ENCODE measurements around the gene ZNF622. TPM values are rescaled to one million over a fixed set of nuclear protein-coding genes. Genes with fewer than 3 reads are reported as not detected.

Gene ZNF622
- polyA plus RNA-seq, 6 donors from 2014 or later = 41.4 to 83.3 (median 46.7) TPM

- peaks cover 5 to 18% (median 15%) of the 10 kb centered on the region in 3 donors for H3K27me3 Mint-ChIP-seq
- DNase-seq (no peak), ATAC-seq (ENCODE audit: low read depth in 2 of 2) (no peak)
- peaks cover 0 to 4% (median 0%) of the 10 kb centered on the region in 7 donors for H3K9me3 Mint-ChIP-seq
- H3K27ac Mint-ChIP-seq = no peak overlapping the region
- no peaks in the 10 kb centered on the region for H3K4me1 Mint-ChIP-seq
- no peak overlapping the region for H3K4me3 Mint-ChIP-seq
- H3K36me3 Mint-ChIP-seq = no peaks in the 10 kb centered on the region
These were observed 53.7 kb downstream of the ZNF622 start for GRCh38 chr5:16411741-16412455.

DNA sequence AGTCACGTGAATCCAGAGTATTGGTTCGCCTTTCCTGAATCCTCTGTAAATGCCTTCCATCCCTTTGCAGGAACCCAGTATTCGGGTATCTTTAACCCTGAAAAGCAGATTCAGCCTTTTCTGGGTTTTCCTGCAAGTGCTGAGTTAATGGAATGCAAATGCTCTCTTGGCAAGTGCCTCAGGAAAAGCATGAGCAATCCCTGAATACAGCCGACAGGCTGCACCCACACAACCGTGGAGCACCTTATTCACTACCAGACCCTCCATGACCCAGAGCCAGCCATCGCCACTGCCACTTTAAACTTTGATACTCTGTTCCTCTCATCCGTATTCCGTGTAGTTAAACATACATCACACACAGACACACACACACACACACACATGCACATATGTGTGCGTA, 54.4 kb downstream of the ZNF622 start:
- DNase-seq (no peak), ATAC-seq (ENCODE audit: low read depth in 2 of 2) (no peak)
- Mint-ChIP-seq H3K27me3 (peaks cover 5 to 18% (median 15%) of the 10 kb centered on the region in 3 donors), H3K9me3 (peaks cover 0 to 4% (median 0%) of the 10 kb centered on the region in 7 donors), H3K27ac (no peak overlapping the region), H3K36me3 (no peaks in the 10 kb centered on the region), H3K4me3 (no peak overlapping the region), H3K4me1 (no peaks in the 10 kb centered on the region)

- no peaks in the 10 kb centered on the region for H3K4me1 Mint-ChIP-seq
- DNase-seq (no peak), ATAC-seq (ENCODE audit: low read depth in 2 of 2) (no peak)
- peaks cover 5 to 18% (median 15%) of the 10 kb centered on the region in 3 donors for H3K27me3 Mint-ChIP-seq
- peaks cover 0 to 4% (median 0%) of the 10 kb centered on the region in 7 donors for H3K9me3 Mint-ChIP-seq
- H3K4me3 Mint-ChIP-seq = no peak overlapping the region
- no peaks in the 10 kb centered on the region for H3K36me3 Mint-ChIP-seq
- H3K27ac Mint-ChIP-seq = no peak overlapping the region
These were observed 55.3 kb downstream of the ZNF622 start for GRCh38 chr5:16410338-16410737.

GRCh38 chr5:16406630-16407029, 59.0 kb downstream of the ZNF622 start:
- Mint-ChIP-seq H3K27me3 (peaks cover 5 to 15% (median 14%) of the 10 kb centered on the region in 3 donors), H3K27ac (no peak overlapping the region), H3K9me3 (peaks cover 0 to 5% (median 0%) of the 10 kb centered on the region in 7 donors), H3K36me3 (no peaks in the 10 kb centered on the region), H3K4me1 (no peaks in the 10 kb centered on the region), H3K4me3 (no peak overlapping the region)
- ATAC-seq (ENCODE audit: low read depth in 2 of 2) (no peak), DNase-seq (no peak)

GRCh38 chr5:16406023-16406422, 59.6 kb downstream of the ZNF622 start:
- peaks cover 0 to 9% (median 2%) of the 10 kb centered on the region in 7 donors for H3K9me3 Mint-ChIP-seq
- H3K4me3 Mint-ChIP-seq = no peak overlapping the region
- H3K27me3 Mint-ChIP-seq = peaks cover 4 to 12% (median 8%) of the 10 kb centered on the region in 3 donors
- no peaks in the 10 kb centered on the region for H3K36me3 Mint-ChIP-seq
- ATAC-seq (ENCODE audit: low read depth in 2 of 2) = no peak
- no peak overlapping the region for H3K27ac Mint-ChIP-seq
- no peaks in the 10 kb centered on the region for H3K4me1 Mint-ChIP-seq
- no peak for DNase-seq

Other genes starting within 250 kb of the ZNF622 start
- 10 to 100 TPM in 5 of 6 donors, 1 to 10 TPM in 1; 7.0 to 55.3 (median 19.6) TPM for gene RETREG1, start 151.2 kb upstream of the ZNF622 start, polyA plus RNA-seq (ENCODE audit: low read depth in 6 of 6)